Duodenal mucosa (tissue), 2 donors: ENCODE measurements around the gene GLI2.

Experiments
- H3K27ac ChIP-seq: one replicate; pipeline ENCODE4 v1.7.0; 2013; ENCODE audit warnings: low read depth, low read length
- H3K27me3 ChIP-seq, 2 donors: one replicate each; pipeline ENCODE4 v1.7.0; 2013; ENCODE audit warnings: low read length in 2 of 2, control low read depth in 1 of 2; ENCODE audit not compliant: insufficient read depth in 2 of 2, control insufficient read depth in 1 of 2
- H3K36me3 ChIP-seq, 2 donors: one replicate each; pipeline ENCODE4 v1.7.0; 2013; ENCODE audit warnings: low read length in 2 of 2, control low read depth in 1 of 2; ENCODE audit not compliant: insufficient read depth in 2 of 2, control insufficient read depth in 1 of 2
- H3K4me1 ChIP-seq, 2 donors: one replicate each; pipeline ENCODE4 v1.7.0; 2013; ENCODE audit warnings: low read length in 2 of 2, control low read depth in 1 of 2; ENCODE audit not compliant: insufficient read depth in 2 of 2, control insufficient read depth in 1 of 2
- H3K4me3 ChIP-seq, 2 donors: one replicate each; pipeline ENCODE4 v1.7.0; 2013; ENCODE audit warnings: low read length in 2 of 2, low read depth in 1 of 2
- H3K9ac ChIP-seq, 2 donors: one replicate each; pipeline ENCODE4 v1.7.0; 2013; ENCODE audit warnings: low read length in 2 of 2, low read depth in 1 of 2
- H3K9me3 ChIP-seq, 2 donors: one replicate each; pipeline ENCODE4 v1.7.0; 2013; ENCODE audit warnings: low read length in 2 of 2, control low read depth in 1 of 2; ENCODE audit not compliant: control insufficient read depth in 1 of 2

Gene GLI2

GRCh38 chr2:120777170-120777751, 41.6 kb downstream of the GLI2 start:
- Histone ChIP-seq H3K4me3 (no peak overlapping the region), H3K9me3 (no peaks in the 10 kb centered on the region), H3K36me3 (no peaks in the 10 kb centered on the region), H3K27me3 (no peaks in the 10 kb centered on the region), H3K9ac (no peak overlapping the region), H3K27ac (no peak overlapping the region), H3K4me1 (peaks cover 0 to 6% of the 10 kb centered on the region in 2 donors)

GRCh38 chr2:120777787-120778186, 42.1 kb downstream of the GLI2 start:
- no peaks in the 10 kb centered on the region for H3K9me3 ChIP-seq

GRCh38 chr2:120778244-120778643, 42.6 kb downstream of the GLI2 start:
- Histone ChIP-seq H3K4me3 (no peak overlapping the region), H3K9ac (no peak overlapping the region), H3K9me3 (no peaks in the 10 kb centered on the region), H3K4me1 (peaks cover 2 to 3% of the 10 kb centered on the region in 2 donors), H3K27me3 (no peaks in the 10 kb centered on the region), H3K27ac (no peak overlapping the region), H3K36me3 (no peaks in the 10 kb centered on the region)

More at GRCh38 chr2:120777787-120778186, 42.1 kb downstream of the GLI2 start:
- Histone ChIP-seq H3K27ac (no peak overlapping the region), H3K4me3 (no peak overlapping the region), H3K9ac (no peak overlapping the region), H3K27me3 (no peaks in the 10 kb centered on the region), H3K36me3 (no peaks in the 10 kb centered on the region), H3K4me1 (peaks cover 0 to 2% of the 10 kb centered on the region in 2 donors)

GRCh38 chr2:120779781-120780283, 44.2 kb downstream of the GLI2 start:
- H3K36me3 ChIP-seq: no peaks in the 10 kb centered on the region
- no peak overlapping the region for H3K9ac ChIP-seq
- H3K4me1 ChIP-seq: peaks cover 2 to 11% of the 10 kb centered on the region in 2 donors
- H3K4me3 ChIP-seq: no peak overlapping the region
- H3K9me3 ChIP-seq: no peaks in the 10 kb centered on the region
- no peak overlapping the region for H3K27ac ChIP-seq
- H3K27me3 ChIP-seq: no peaks in the 10 kb centered on the region

GRCh38 chr2:120780402-120780801, 44.7 kb downstream of the GLI2 start:
- H3K27ac ChIP-seq: no peak overlapping the region
- no peaks in the 10 kb centered on the region for H3K27me3 ChIP-seq
- no peaks in the 10 kb centered on the region for H3K36me3 ChIP-seq
- no peak overlapping the region for H3K9ac ChIP-seq
- H3K4me3 ChIP-seq: no peak overlapping the region
- peaks cover 2 to 11% of the 10 kb centered on the region in 2 donors for H3K4me1 ChIP-seq
- H3K9me3 ChIP-seq: no peaks in the 10 kb centered on the region

GRCh38 chr2:120783371-120783791, 47.7 kb downstream of the GLI2 start:
- Histone ChIP-seq H3K9ac (no peak overlapping the region), H3K27ac (no peak overlapping the region), H3K27me3 (no peaks in the 10 kb centered on the region), H3K4me3 (no peak overlapping the region), H3K36me3 (no peaks in the 10 kb centered on the region), H3K9me3 (no peaks in the 10 kb centered on the region), H3K4me1 (peaks cover 2 to 17% of the 10 kb centered on the region in 2 donors)

GRCh38 chr2:120783969-120784372, 48.3 kb downstream of the GLI2 start:
- Histone ChIP-seq H3K36me3 (no peaks in the 10 kb centered on the region), H3K4me1 (peaks cover 2 to 20% of the 10 kb centered on the region in 2 donors)

More at GRCh38 chr2:120783969-120784372, 48.3 kb downstream of the GLI2 start:
- H3K4me3 ChIP-seq: no peak overlapping the region
- H3K9me3 ChIP-seq: no peaks in the 10 kb centered on the region
- H3K9ac ChIP-seq: no peak overlapping the region
- no peak overlapping the region for H3K27ac ChIP-seq
- no peaks in the 10 kb centered on the region for H3K27me3 ChIP-seq
